SK-N-MC (cell line): ENCODE measurements around the gene TTLL5.

Experiments
- DNase-seq: peaks from one replicate; pipeline ENCODE4 v3.0.0-alpha.2; 2011; ENCODE audit warnings: low read depth, low spot score
- H3K27ac ChIP-seq: fragments of 200-600 bp; sonication (generic); 2 replicates; pipeline ENCODE4 v1.5.1; 2016; ENCODE audit warnings: mixed run types
- H3K36me3 ChIP-seq: fragments of 200-600 bp; sonication (generic); 2 replicates; pipeline ENCODE4 v1.6.1; 2017; ENCODE audit warnings: antibody characterized with exemption, low read length, mixed read lengths; ENCODE audit not compliant: insufficient read depth
- H3K4me3 ChIP-seq: fragments of 200-600 bp; sonication (generic); 2 replicates; pipeline ENCODE4 v1.5.1; 2016
- H3K9ac ChIP-seq: fragments of 200-600 bp; sonication (generic); 2 replicates; pipeline ENCODE4 v1.8.0; 2017; ENCODE audit warnings: mixed run types, mixed read lengths; ENCODE audit not compliant: insufficient read length
- H3K9me3 ChIP-seq: fragments of 200-600 bp; sonication (generic); 2 replicates; pipeline ENCODE4 v1.6.1; 2017; ENCODE audit warnings: low read depth, mild to moderate bottlenecking, antibody characterized with exemption, low read length, moderate library complexity, mixed read lengths
- EZH2 ChIP-seq: fragments of 200-600 bp; sonication (generic); IDR thresholded peaks from one replicate; pipeline ENCODE4 v1.6.1; 2017; ENCODE audit warnings: antibody characterized with exemption
- FOXP2 ChIP-seq: optimal IDR thresholded peaks from 2 replicates; pipeline ENCODE3; 2011; ENCODE audit warnings: mild to moderate bottlenecking, moderate library complexity; ENCODE audit not compliant: insufficient read depth; ENCODE audit errors: extremely low read length, control extremely low read depth
- POLR2AphosphoS5 ChIP-seq: IDR thresholded peaks from 2 replicates; pipeline ENCODE4 v1.6.1; 2012; ENCODE audit warnings: mild to moderate bottlenecking, low read depth, low read length, borderline replicate concordance

The TTLL5 gene

DNA sequence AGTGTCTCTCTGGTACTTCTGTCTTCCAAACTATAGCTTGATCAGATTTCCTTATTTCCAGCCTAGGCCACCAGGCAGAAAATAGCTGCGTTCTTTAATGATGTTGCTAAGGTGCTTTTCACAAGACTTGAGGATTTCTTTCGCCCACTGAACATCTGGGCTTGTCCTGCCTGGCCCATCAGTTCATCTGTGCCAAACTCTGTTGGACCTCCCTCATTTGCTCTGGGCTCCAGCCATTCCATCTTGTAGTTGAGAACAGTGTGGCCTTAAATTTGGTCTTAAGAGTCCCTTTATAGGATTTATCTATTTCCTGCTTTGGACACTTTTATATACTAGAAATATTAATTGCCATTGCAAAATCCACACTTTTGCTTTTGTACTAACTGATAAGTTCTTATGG, 109.6 kb downstream of the TTLL5 start:
- H3K36me3 ChIP-seq, result peaks cover 26% of the 10 kb centered on the region
- no peak for DNase-seq
- TF ChIP-seq EZH2, result no peak
- no peak for TF ChIP-seq POLR2AphosphoS5
- no peak for TF ChIP-seq FOXP2
- H3K4me3 ChIP-seq, result no peak overlapping the region
- H3K27ac ChIP-seq, result no peak overlapping the region
- no peak overlapping the region for H3K9ac ChIP-seq
- H3K9me3 ChIP-seq, result no peaks in the 10 kb centered on the region

- Histone ChIP-seq H3K36me3 (peaks cover 28% of the 10 kb centered on the region), H3K27ac (no peak overlapping the region), H3K9ac (no peak overlapping the region), H3K9me3 (no peaks in the 10 kb centered on the region), H3K4me3 (no peak overlapping the region)
- no peak for TF ChIP-seq POLR2AphosphoS5
- no peak for TF ChIP-seq FOXP2
- TF ChIP-seq EZH2, result no peak
- no peak for DNase-seq
Measured at GRCh38 chr14:75771595-75771994, 110.5 kb downstream of the TTLL5 start.

DNA sequence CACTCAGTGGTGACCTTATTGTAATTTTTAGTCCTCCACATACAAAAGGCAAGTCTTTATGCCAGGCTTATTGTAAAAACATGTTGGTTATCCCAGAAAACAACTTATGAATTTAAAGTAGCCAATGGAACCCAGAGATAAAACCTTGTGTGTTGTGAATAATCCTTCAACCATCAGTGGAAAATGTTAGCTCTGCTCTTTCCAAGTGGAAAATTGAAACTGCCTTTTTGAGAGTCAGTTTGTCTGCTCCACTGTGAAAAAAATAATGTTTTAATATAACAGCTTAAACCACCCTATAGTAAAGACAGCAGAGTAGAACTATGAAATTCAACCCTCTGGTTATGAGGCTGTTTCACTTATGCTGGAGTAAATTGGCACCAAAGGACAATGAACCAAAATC, 112.0 kb downstream of the TTLL5 start:
- no peak for DNase-seq
- Histone ChIP-seq H3K9me3 (no peaks in the 10 kb centered on the region), H3K4me3 (no peak overlapping the region), H3K27ac (no peak overlapping the region), H3K9ac (no peak overlapping the region), H3K36me3 (peaks cover 37% of the 10 kb centered on the region)
- TF ChIP-seq EZH2 (no peak), POLR2AphosphoS5 (no peak), FOXP2 (no peak)

DNA sequence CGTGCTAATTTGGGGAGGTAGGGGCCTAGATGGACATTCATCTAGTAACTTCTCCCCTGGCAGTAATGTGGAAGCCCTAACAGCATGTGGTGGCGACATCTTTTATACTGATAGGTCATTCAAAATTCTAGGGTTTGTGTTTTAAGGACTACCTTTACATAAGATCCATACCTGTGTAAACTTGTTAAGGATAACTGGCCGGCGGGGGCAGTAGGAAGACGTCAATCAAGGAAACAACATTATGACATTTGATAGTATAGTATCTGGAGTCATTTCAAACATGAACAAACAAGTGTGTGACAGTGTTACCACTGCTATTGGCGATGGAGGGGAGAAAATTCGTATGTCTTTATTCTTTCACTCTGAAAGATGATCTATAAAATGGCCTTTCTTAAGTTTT, 120.0 kb downstream of the TTLL5 start:
- Histone ChIP-seq H3K4me3 (no peak overlapping the region), H3K9ac (no peak overlapping the region), H3K27ac (no peak overlapping the region), H3K9me3 (peaks cover 3% of the 10 kb centered on the region; the same call in 1 of the 2 replicates), H3K36me3 (peaks cover 61% of the 10 kb centered on the region)
- TF ChIP-seq EZH2, result no peak
- TF ChIP-seq POLR2AphosphoS5, result no peak
- TF ChIP-seq FOXP2, result no peak
- DNase-seq, result no peak

GRCh38 chr14:75783184-75783583, 122.1 kb downstream of the TTLL5 start:
- Histone ChIP-seq H3K4me3 (no peak overlapping the region), H3K27ac (no peak overlapping the region), H3K9ac (no peak overlapping the region), H3K9me3 (peaks cover 3% of the 10 kb centered on the region; the same call in 1 of the 2 replicates), H3K36me3 (peaks cover 62% of the 10 kb centered on the region)
- TF ChIP-seq POLR2AphosphoS5 (no peak), FOXP2 (no peak), EZH2 (no peak)
- no peak for DNase-seq

DNA sequence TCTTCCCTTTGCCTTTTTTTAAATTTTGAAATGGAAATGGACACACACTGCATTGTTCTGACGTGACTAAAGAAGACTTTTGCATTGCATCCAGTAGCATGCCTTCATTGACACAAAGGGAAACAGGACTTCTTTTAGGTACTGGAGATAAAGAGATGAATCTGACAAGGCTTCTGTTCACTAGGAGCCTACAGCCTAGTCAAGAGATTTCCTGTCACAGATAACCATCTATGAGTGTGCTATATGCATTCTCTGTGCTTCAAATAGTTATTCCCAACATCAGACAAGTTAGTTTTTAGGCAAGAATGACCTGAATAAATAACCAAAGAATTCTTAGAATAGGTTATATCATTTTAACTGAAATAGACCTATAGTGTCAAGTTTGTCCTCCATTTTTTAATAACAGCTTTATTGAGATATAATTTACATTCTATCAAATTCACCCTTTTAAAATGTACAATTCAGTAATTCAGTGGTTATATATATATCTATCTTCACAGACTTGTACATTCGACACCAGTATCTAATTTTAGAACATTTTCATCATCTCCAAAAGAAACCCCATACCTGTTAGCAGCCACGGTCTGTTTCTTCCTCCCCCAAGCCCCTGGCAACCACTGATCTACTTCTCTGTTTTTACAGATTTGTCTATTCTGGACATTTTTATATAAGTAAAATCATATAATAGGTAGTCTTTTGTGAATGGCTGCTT, 122.7 kb downstream of the TTLL5 start:
- no peak for TF ChIP-seq FOXP2
- no peak for TF ChIP-seq EZH2
- TF ChIP-seq POLR2AphosphoS5, result no peak
- DNase-seq, result no peak
- Histone ChIP-seq H3K9me3 (peaks cover 3% of the 10 kb centered on the region; the same call in 1 of the 2 replicates), H3K36me3 (peaks cover 60% of the 10 kb centered on the region), H3K4me3 (no peak overlapping the region), H3K27ac (no peak overlapping the region), H3K9ac (no peak overlapping the region)

- H3K36me3 ChIP-seq, result peaks cover 60% of the 10 kb centered on the region
- H3K27ac ChIP-seq, result no peak overlapping the region
- TF ChIP-seq EZH2 (no peak), POLR2AphosphoS5 (no peak), FOXP2 (no peak)
Measured at GRCh38 chr14:75784314-75784686, 123.3 kb downstream of the TTLL5 start.

DNA sequence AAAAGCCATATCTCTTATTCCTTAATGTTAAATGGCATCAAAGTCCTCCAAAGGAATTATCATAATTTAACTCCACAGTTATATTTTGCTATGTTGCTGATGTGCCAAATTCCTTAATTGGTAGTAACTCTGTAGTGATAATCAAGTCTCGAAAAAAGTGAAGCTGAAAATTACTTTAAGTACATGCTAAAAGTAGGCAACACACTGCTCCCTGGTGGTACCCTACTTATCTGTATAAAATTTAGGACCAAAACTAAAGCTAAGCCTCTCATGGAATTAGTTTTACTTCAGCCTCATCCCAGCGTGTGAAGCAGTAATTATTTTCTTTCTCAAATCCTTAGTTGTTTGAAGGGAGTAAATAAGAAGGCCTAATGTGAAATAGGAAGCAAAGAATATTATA, 132.8 kb downstream of the TTLL5 start:
- H3K9me3 ChIP-seq, result no peaks in the 10 kb centered on the region
- DNase-seq, result no peak
- no peak overlapping the region for H3K4me3 ChIP-seq
- TF ChIP-seq FOXP2 (no peak), EZH2 (no peak), POLR2AphosphoS5 (no peak)
- no peak overlapping the region for H3K9ac ChIP-seq
- no peak overlapping the region for H3K27ac ChIP-seq
- H3K36me3 ChIP-seq, result peaks cover 25% of the 10 kb centered on the region; the same call in 1 of the 2 replicates

More at GRCh38 chr14:75784314-75784686, 123.3 kb downstream of the TTLL5 start:
- H3K9me3 ChIP-seq, result peaks cover 3% of the 10 kb centered on the region; the same call in 1 of the 2 replicates
- no peak overlapping the region for H3K9ac ChIP-seq
- no peak for DNase-seq
- no peak overlapping the region for H3K4me3 ChIP-seq

DNA sequence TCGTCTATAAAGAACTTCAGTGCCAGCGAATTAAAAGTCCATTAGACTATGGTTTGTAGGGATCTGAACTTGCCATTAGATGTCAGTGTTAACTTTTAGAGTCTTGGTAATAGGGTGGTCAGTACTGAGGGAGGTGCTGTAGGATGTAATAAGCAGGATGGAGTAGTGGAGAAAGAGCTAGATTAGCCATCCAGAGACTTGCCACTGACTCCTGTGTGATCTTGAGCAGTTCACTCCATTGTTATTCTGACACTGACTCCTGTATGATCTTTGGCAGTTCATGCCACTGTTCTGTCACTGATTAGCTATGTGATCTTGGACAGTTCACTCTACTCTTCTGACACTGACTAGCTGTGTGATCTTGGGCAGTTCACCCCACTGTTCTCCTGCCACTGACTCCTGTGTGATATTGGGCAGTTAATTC, 133.6 kb downstream of the TTLL5 start:
- Histone ChIP-seq H3K4me3 (no peak overlapping the region), H3K9me3 (no peaks in the 10 kb centered on the region), H3K9ac (no peak overlapping the region), H3K36me3 (peaks cover 25% of the 10 kb centered on the region; the same call in 1 of the 2 replicates), H3K27ac (no peak overlapping the region)
- TF ChIP-seq FOXP2 (no peak), POLR2AphosphoS5 (no peak), EZH2 (no peak)
- no peak for DNase-seq
